HL-60 (cell line): ENCODE data around the gene MCM3AP.

Source experiments
- POLR2AphosphoS5 ChIP-seq: IDR thresholded peaks from 2 replicates; pipeline ENCODE4 v1.6.1; 2012; ENCODE audit warnings: low read depth
- SPI1 ChIP-seq: IDR thresholded peaks from 2 replicates; pipeline ENCODE4 v1.6.1; 2012; ENCODE audit warnings: low read depth, mild to moderate bottlenecking, borderline replicate concordance
- TF ChIP-seq, protein P1 (sequence below): IDR thresholded peaks from 2 replicates; pipeline ENCODE4 v1.6.1; 2012; ENCODE audit warnings: low read depth; ENCODE audit not compliant: insufficient replicate concordance
- TF ChIP-seq, protein P2 (sequence below): IDR thresholded peaks from one replicate; pipeline ENCODE4 v1.5.1; 2011; ENCODE audit warnings: low read length, control low read depth, inconsistent platforms; ENCODE audit not compliant: insufficient read depth

DNA sequence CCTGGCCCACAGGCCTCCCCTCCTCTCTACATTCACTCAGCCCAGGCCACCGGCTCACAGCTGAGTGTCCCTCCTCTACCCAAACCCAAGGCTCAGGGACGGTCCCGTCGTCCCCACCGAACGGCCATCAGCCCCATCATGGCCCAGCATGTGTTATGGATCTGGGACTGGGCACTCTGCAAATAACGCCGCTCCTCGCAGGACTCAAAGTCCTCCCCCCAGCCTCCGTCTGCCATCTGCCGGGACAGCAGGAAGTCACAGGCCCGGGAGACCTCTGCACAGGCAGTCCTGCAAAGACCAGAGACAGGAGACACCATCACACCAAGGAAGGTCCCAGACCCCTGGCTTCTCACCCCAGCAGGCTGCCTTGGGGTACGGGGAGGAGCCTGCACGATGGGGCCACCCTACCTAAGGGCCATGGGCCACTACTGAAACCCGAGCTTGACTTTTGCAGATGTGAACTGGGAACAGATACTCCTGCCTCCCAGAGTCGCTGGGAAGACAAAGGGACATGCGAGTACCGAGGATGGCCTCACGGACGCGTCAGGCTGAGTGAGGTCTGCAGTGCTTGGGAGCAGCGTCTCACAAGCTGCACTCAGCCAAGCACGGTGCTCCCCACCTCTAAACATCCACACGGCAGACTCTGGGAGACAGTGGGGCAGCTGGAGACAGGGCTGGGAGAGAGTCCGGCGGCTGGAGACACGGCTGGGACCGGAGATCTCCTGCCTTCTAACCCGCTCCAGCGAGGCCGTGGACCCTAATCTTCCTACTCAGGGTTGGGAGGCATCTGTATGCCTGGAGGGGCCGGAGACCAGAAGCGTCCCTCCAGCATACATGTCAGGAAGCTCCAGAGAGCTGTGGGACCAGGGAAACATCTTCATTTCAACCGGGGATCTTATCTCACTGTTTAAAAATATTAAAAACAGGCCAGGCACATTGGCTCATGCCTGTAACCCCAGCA lies 90.8 kb downstream of the MCM3AP start:
- TF ChIP-seq, protein P1, sequence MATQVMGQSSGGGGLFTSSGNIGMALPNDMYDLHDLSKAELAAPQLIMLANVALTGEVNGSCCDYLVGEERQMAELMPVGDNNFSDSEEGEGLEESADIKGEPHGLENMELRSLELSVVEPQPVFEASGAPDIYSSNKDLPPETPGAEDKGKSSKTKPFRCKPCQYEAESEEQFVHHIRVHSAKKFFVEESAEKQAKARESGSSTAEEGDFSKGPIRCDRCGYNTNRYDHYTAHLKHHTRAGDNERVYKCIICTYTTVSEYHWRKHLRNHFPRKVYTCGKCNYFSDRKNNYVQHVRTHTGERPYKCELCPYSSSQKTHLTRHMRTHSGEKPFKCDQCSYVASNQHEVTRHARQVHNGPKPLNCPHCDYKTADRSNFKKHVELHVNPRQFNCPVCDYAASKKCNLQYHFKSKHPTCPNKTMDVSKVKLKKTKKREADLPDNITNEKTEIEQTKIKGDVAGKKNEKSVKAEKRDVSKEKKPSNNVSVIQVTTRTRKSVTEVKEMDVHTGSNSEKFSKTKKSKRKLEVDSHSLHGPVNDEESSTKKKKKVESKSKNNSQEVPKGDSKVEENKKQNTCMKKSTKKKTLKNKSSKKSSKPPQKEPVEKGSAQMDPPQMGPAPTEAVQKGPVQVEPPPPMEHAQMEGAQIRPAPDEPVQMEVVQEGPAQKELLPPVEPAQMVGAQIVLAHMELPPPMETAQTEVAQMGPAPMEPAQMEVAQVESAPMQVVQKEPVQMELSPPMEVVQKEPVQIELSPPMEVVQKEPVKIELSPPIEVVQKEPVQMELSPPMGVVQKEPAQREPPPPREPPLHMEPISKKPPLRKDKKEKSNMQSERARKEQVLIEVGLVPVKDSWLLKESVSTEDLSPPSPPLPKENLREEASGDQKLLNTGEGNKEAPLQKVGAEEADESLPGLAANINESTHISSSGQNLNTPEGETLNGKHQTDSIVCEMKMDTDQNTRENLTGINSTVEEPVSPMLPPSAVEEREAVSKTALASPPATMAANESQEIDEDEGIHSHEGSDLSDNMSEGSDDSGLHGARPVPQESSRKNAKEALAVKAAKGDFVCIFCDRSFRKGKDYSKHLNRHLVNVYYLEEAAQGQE: no peak
- TF ChIP-seq, protein P2, sequence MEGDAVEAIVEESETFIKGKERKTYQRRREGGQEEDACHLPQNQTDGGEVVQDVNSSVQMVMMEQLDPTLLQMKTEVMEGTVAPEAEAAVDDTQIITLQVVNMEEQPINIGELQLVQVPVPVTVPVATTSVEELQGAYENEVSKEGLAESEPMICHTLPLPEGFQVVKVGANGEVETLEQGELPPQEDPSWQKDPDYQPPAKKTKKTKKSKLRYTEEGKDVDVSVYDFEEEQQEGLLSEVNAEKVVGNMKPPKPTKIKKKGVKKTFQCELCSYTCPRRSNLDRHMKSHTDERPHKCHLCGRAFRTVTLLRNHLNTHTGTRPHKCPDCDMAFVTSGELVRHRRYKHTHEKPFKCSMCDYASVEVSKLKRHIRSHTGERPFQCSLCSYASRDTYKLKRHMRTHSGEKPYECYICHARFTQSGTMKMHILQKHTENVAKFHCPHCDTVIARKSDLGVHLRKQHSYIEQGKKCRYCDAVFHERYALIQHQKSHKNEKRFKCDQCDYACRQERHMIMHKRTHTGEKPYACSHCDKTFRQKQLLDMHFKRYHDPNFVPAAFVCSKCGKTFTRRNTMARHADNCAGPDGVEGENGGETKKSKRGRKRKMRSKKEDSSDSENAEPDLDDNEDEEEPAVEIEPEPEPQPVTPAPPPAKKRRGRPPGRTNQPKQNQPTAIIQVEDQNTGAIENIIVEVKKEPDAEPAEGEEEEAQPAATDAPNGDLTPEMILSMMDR: no peak
- TF ChIP-seq POLR2AphosphoS5 (no peak), SPI1 (no peak)
